HG02763 (cell line): Measurements from ENCODE around the gene GOSR2.

Experiments used
- ATAC-seq: cut with Tn5 transposase; IDR thresholded peaks from one replicate; pipeline ENCODE4 v1.9.1; 2021; ENCODE audit warnings: mild to moderate bottlenecking, moderate library complexity; ENCODE audit not compliant: unreplicated experiment

GOSR2 gene

GRCh38 chr17:46922804-46923635 is at the start of gene GOSR2:
TSS of gene GOSR2 (plus strand) at chr17:46923160. CDS start at chr17:46923193, 33 bp downstream.
- ATAC-seq = peak; percentile 86

GRCh38 chr17:46873941-46874645 is 48.9 kb upstream of the GOSR2 start:
- ATAC-seq = no peak

- no peak for ATAC-seq
Observed at GRCh38 chr17:46874906-46875305, 48.1 kb upstream of the GOSR2 start.

GRCh38 chr17:46875849-46876352 is 47.1 kb upstream of the GOSR2 start:
- no peak for ATAC-seq

GRCh38 chr17:46876353-46876887 is 46.5 kb upstream of the GOSR2 start:
- ATAC-seq = no peak

GRCh38 chr17:46876926-46877325 is 46.0 kb upstream of the GOSR2 start:
- no peak for ATAC-seq

- no peak for ATAC-seq
Observed at GRCh38 chr17:46877466-46877865, 45.5 kb upstream of the GOSR2 start.

GRCh38 chr17:46878055-46878454 is 44.9 kb upstream of the GOSR2 start:
- no peak for ATAC-seq

GRCh38 chr17:46879101-46879500 is 43.9 kb upstream of the GOSR2 start:
- ATAC-seq = no peak

- ATAC-seq = no peak
Observed at GRCh38 chr17:46881015-46881414, 41.9 kb upstream of the GOSR2 start.

- no peak for ATAC-seq
Observed at GRCh38 chr17:46882666-46883065, 40.3 kb upstream of the GOSR2 start.

GRCh38 chr17:46883871-46884520 is 39.0 kb upstream of the GOSR2 start:
- ATAC-seq = no peak

- ATAC-seq = no peak
Observed at GRCh38 chr17:46884552-46884951, 38.4 kb upstream of the GOSR2 start.

- ATAC-seq = no peak
Observed at GRCh38 chr17:46885415-46886309, 37.3 kb upstream of the GOSR2 start.

GRCh38 chr17:46886310-46886663 is 36.7 kb upstream of the GOSR2 start:
- no peak for ATAC-seq

- no peak for ATAC-seq
Observed at GRCh38 chr17:46887717-46888116, 35.2 kb upstream of the GOSR2 start.

GRCh38 chr17:46888727-46889126 is 34.2 kb upstream of the GOSR2 start:
- no peak for ATAC-seq

GRCh38 chr17:46889519-46889918 is 33.4 kb upstream of the GOSR2 start:
- no peak for ATAC-seq

- no peak for ATAC-seq
Observed at GRCh38 chr17:46889992-46890564, 32.9 kb upstream of the GOSR2 start.

- ATAC-seq = no peak
Observed at GRCh38 chr17:46890638-46891037, 32.3 kb upstream of the GOSR2 start.
